Suprapubic skin (tissue), 4 donors: ENCODE measurements around the gene IGFBP2. TPM values are rescaled to one million over a fixed set of nuclear protein-coding genes. Genes with fewer than 3 reads are reported as not detected.

ENCODE experiments used
- DNase-seq, 2 donors: peaks; one replicate each; pipeline ENCODE4 v3.0.0-alpha.2; 2019; ENCODE audit warnings: low spot score in 2 of 2
- H3K27ac ChIP-seq: fragments of 200-600 bp; sonication (generic); one replicate; pipeline ENCODE4 v1.5.1; 2019
- H3K27me3 ChIP-seq: fragments of 200-600 bp; sonication (generic); one replicate; pipeline ENCODE4 v1.5.1; 2019
- H3K36me3 ChIP-seq: fragments of 200-600 bp; sonication (generic); one replicate; pipeline ENCODE4 v1.5.1; 2019
- H3K4me1 ChIP-seq: fragments of 200-600 bp; sonication (generic); one replicate; pipeline ENCODE4 v1.5.1; 2019
- H3K4me3 ChIP-seq: fragments of 200-600 bp; sonication (generic); one replicate; pipeline ENCODE4 v1.5.1; 2019; ENCODE audit warnings: mild to moderate bottlenecking
- H3K9me3 ChIP-seq: fragments of 200-600 bp; sonication (generic); one replicate; pipeline ENCODE4 v1.5.1; 2019
- CTCF ChIP-seq, 2 donors: fragments of 200-600 bp in 1 of 2; fragments of 450-650 bp in 1 of 2; sonication (generic) in 1 of 2; IDR thresholded peaks; one replicate each; pipeline ENCODE4 v1.5.1; 2016 to 2019; ENCODE audit warnings: antibody characterized with exemption in 2 of 2, mild to moderate bottlenecking in 1 of 2, moderate library complexity in 1 of 2
- EP300 ChIP-seq: sonication (generic); formaldehyde crosslinking; IDR thresholded peaks from one replicate; pipeline ENCODE4 v1.6.1; 2017; ENCODE audit warnings: antibody characterized with exemption
- POLR2A ChIP-seq, 2 donors: fragments of 450-650 bp; IDR thresholded peaks; one replicate each; pipeline ENCODE4 v1.6.1; 2017; ENCODE audit warnings: antibody characterized with exemption in 2 of 2, mild to moderate bottlenecking in 2 of 2, moderate library complexity in 2 of 2
- POLR2AphosphoS5 ChIP-seq, 3 donors: sonication (generic); formaldehyde crosslinking; IDR thresholded peaks; one replicate each; pipeline ENCODE4 v1.6.1; 2017; ENCODE audit warnings: antibody characterized with exemption in 3 of 3
- WGBS: methylation state at CpG from one replicate; pipeline ENCODE4 v1.1.5; 2018; 5-methylcytosine and 5-hydroxymethylcytosine counted together
- total RNA-seq, 4 donors: library from RNA; depleted of rRNA; stranded (reverse); fragments of >200 nt; gene quantifications; one replicate each; pipeline ENCODE4 v1.1.0, GENCODE V29; 2016

Gene IGFBP2
- total RNA-seq, 4 donors from 2014 or later: 7.5 to 28.3 (median 18.7) TPM

DNA sequence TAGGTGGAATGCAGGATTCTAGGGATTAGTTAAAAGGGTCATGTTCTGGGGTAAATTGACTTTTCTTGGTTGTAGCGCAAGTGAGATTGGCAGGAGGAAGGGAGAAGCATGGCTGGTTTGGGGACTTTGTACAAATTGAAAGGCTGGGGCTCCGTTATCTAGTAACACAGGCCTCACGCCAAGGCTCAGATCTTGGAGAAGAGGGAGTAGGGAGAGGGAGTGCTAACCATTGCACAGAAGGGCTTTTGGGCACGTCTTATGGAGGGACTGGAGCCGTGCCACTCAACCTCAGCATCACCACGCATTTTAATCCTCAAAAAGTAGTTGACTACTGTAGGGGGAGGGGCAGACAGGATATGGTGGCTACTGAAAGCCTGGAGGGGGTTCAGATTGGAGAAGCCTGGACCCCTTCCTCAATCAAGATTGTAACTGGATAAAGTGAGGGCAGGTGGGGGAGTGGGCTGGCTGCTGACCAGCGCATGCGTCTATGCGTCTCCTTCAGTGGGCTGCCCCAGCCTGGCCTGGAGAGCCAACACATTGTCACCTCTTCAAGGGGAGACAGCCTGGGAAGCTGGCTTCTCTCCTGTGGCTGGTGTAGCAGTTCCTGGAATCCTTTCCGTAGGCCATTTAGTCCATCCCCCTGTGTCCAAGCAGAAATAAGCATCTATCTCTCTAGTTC lies 47.9 kb downstream of the IGFBP2 start:
- WGBS: 84% methylated on average over 10 of the region's 10 CpGs
- H3K9me3 ChIP-seq: no peaks in the 10 kb centered on the region
- no peak overlapping the region for H3K4me3 ChIP-seq
- no peak for TF ChIP-seq CTCF (IDR thresholded peaks at IDR 0.05)
- TF ChIP-seq POLR2AphosphoS5 (IDR thresholded peaks at IDR 0.05): no peak
- no peak for TF ChIP-seq POLR2A (IDR thresholded peaks at IDR 0.05)
- no peak for TF ChIP-seq EP300
- peaks cover 24% of the 10 kb centered on the region for H3K36me3 ChIP-seq
- H3K4me1 ChIP-seq: peaks cover 40% of the 10 kb centered on the region
- H3K27me3 ChIP-seq: no peaks in the 10 kb centered on the region
- peak overlapping the region; percentile 63 for H3K27ac ChIP-seq
- no peak for DNase-seq

- Histone ChIP-seq H3K36me3 (peaks cover 22% of the 10 kb centered on the region), H3K4me1 (peaks cover 40% of the 10 kb centered on the region), H3K27me3 (no peaks in the 10 kb centered on the region), H3K27ac (peak overlapping the region; percentile 63), H3K9me3 (no peaks in the 10 kb centered on the region), H3K4me3 (no peak overlapping the region)
- 57% methylated on average over 2 of the region's 2 CpGs for WGBS
- TF ChIP-seq CTCF (IDR thresholded peaks at IDR 0.05) (no peak), POLR2AphosphoS5 (IDR thresholded peaks at IDR 0.05) (no peak)
- no peak for DNase-seq
These were observed 48.5 kb downstream of the IGFBP2 start for GRCh38 chr2:216681683-216682082.

- Histone ChIP-seq H3K4me3 (no peak overlapping the region), H3K27me3 (peaks cover 5% of the 10 kb centered on the region), H3K36me3 (peaks cover 6% of the 10 kb centered on the region), H3K9me3 (no peaks in the 10 kb centered on the region), H3K27ac (peak overlapping the region; percentile 63), H3K4me1 (peaks cover 56% of the 10 kb centered on the region)
- 35% methylated on average over 3 of the region's 3 CpGs for WGBS
- peak; percentile 35 for TF ChIP-seq EP300
- TF ChIP-seq CTCF (IDR thresholded peaks at IDR 0.05): no peak
- no peak for TF ChIP-seq POLR2A (IDR thresholded peaks at IDR 0.05)
- TF ChIP-seq POLR2AphosphoS5 (IDR thresholded peaks at IDR 0.05): peak; percentile 98 to 100 (median 99)
- peak; percentile 91 to 92 for DNase-seq
These were observed 50.6 kb downstream of the IGFBP2 start for GRCh38 chr2:216683846-216684245.

DNA sequence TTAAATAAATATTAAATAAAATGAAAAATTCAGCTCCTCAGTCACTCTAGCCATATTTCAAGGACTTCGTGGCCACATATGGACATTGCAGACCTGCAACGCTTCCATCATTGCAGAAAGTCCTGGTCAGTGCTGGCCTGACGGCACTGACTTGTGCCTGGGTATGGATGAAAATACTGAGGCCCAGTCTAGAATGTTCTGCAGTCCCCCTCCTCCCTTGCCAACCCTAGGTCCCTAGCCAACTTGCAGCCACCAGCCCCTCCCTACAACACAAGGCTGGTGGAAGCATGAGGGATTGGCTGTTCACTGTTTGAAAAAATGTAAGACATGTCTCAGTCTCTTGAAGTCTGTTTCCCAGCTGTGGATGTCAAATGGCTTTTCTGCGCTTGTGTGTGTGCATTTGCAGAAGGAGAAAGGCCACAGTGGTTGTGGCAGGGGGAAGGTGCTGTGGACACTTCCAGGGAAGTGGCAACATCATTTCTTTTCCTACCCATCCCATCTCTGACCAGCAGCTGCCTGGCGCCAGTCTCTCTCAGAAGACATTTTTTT lies 52.2 kb downstream of the IGFBP2 start:
- H3K27me3 ChIP-seq: peaks cover 6% of the 10 kb centered on the region
- WGBS: 69% methylated on average over 5 of the region's 5 CpGs
- H3K4me3 ChIP-seq: no peak overlapping the region
- peak in 1 of 2 donors; percentile 44 for DNase-seq
- no peaks in the 10 kb centered on the region for H3K9me3 ChIP-seq
- no peak for TF ChIP-seq POLR2AphosphoS5 (IDR thresholded peaks at IDR 0.05)
- no peak for TF ChIP-seq POLR2A (IDR thresholded peaks at IDR 0.05)
- no peak for TF ChIP-seq EP300
- no peak for TF ChIP-seq CTCF (IDR thresholded peaks at IDR 0.05)
- H3K4me1 ChIP-seq: peaks cover 71% of the 10 kb centered on the region
- no peaks in the 10 kb centered on the region for H3K36me3 ChIP-seq
- no peak overlapping the region for H3K27ac ChIP-seq

DNA sequence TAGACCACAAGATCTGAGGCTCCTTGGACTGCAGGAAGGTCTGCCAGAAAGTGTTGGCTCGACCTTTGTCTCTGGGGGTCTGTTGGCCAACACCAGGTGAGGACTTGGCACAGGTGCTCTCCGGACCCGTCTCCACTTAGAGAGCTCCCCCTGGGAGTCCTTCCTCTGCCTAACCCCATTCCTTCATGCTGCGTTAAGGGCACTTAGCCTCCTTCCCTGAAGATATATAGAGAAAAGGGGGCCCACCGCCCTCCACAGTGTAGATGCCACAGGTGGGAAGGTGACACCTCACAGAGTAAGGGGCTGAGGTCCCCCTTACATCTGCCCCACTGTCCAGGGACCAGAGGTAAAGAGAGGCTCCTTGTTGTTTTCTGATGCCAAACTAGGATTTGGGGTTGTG lies 53.9 kb downstream of the IGFBP2 start:
- WGBS: 96% methylated on average over 5 of the region's 5 CpGs
- Histone ChIP-seq H3K4me1 (peaks cover 82% of the 10 kb centered on the region), H3K27me3 (peaks cover 8% of the 10 kb centered on the region), H3K4me3 (no peak overlapping the region), H3K27ac (no peak overlapping the region), H3K9me3 (no peaks in the 10 kb centered on the region), H3K36me3 (no peaks in the 10 kb centered on the region)
- TF ChIP-seq CTCF (IDR thresholded peaks at IDR 0.05) (no peak), POLR2A (IDR thresholded peaks at IDR 0.05) (no peak), EP300 (no peak), POLR2AphosphoS5 (IDR thresholded peaks at IDR 0.05) (no peak)
- DNase-seq: peak in 1 of 2 donors; percentile 51
